Measurements from ENCODE around the gene C2CD3.

DNA sequence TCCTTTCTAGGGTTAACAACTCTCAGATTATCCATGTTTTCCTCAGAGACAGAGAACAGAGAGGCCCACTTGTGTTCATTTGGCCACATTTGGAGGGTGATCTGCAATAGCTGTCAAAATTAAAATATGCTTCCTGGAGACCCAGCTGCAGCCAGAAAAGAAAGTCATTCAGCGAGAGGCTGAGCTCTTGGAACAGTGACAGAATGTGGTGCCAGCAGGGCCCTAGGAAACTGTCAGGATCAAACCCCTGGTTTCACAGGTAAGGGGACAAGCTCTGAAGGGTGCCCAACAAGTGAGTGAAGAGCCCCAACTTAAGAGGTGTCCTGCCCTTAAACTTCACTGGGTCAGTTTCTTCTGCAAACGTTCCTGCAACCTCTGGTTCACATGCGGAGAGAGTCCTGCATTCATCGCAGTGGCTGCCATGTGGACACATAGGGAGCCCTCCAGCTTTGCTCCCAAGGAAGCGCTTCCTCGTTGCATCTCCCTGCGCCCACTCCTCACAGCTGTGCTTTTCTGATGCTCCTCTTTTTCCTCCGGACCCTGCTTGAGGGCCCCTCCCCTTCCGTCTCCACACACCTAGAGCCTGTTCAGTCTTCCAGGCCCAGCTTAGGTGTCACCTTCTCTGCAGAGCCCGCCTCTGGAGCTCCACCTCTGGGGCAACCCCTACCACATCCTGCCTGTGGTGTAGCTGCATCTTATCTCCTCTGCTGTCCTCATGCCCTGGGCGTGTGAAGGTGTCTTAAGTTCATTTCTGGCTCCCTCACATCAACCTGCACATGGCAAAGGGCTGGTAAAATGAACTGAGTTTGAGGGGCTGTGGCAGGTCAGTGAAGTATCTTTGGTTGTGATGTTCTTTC, 165.8 kb downstream of the C2CD3 start:
- TF ChIP-seq POLR2A (IDR thresholded peaks at IDR 0.05) (no peak), EP300 (IDR thresholded peaks at IDR 0.05) (no peak)

Measured in gastroesophageal sphincter (tissue), 2 donors.